Endothelial cell (in vitro differentiated cells): ENCODE results near the gene ZNF581. TPM values are rescaled to one million over a fixed set of nuclear protein-coding genes. Genes with fewer than 3 reads are reported as not detected.

Experiments
- DNase-seq: peaks from one replicate; pipeline ENCODE4 v3.0.0; 2021; ENCODE audit warnings: low spot score
- H3K27ac Mint-ChIP-seq: one replicate; pipeline ENCODE4 v1.8.0; 2021; ENCODE audit warnings: mixed read lengths, inconsistent platforms; ENCODE audit not compliant: unreplicated experiment
- H3K27me3 Mint-ChIP-seq: one replicate; pipeline ENCODE4 v1.8.0; 2021; ENCODE audit warnings: mild to moderate bottlenecking, moderate library complexity, mixed read lengths, inconsistent platforms; ENCODE audit not compliant: unreplicated experiment
- H3K36me3 Mint-ChIP-seq: one replicate; pipeline ENCODE4 v1.8.0; 2021; ENCODE audit warnings: mild to moderate bottlenecking, low read depth, mixed read lengths, inconsistent platforms; ENCODE audit not compliant: unreplicated experiment
- H3K4me1 Mint-ChIP-seq: one replicate; pipeline ENCODE4 v1.8.0; 2021; ENCODE audit warnings: mild to moderate bottlenecking, mixed read lengths, inconsistent platforms; ENCODE audit not compliant: unreplicated experiment
- H3K4me3 Mint-ChIP-seq: one replicate; pipeline ENCODE4 v1.8.0; 2021; ENCODE audit warnings: mild to moderate bottlenecking, mixed read lengths, inconsistent platforms; ENCODE audit not compliant: unreplicated experiment
- H3K9me3 Mint-ChIP-seq: one replicate; pipeline ENCODE4 v1.8.0; 2021; ENCODE audit warnings: mixed read lengths, inconsistent platforms; ENCODE audit not compliant: unreplicated experiment
- total RNA-seq: library from RNA; stranded (reverse); fragmentation: NEBNext Ultra II Directional; extraction: Animal tissue kit (Norgen Biotek cat#: 25700); gene quantifications from one replicate; pipeline ENCODE4 v1.2.1, GENCODE V29; 2021; ENCODE audit not compliant: unreplicated experiment
- TF ChIP-seq, protein P1 (sequence below): fragments of 200-600 bp; sonication (generic); IDR thresholded peaks from one replicate; pipeline ENCODE4 v1.5.0; 2021; ENCODE audit warnings: antibody characterized with exemption; ENCODE audit not compliant: unreplicated experiment

The ZNF581 gene
- total RNA-seq, 1 donor from 2014 or later, result 47.2 TPM

DNA sequence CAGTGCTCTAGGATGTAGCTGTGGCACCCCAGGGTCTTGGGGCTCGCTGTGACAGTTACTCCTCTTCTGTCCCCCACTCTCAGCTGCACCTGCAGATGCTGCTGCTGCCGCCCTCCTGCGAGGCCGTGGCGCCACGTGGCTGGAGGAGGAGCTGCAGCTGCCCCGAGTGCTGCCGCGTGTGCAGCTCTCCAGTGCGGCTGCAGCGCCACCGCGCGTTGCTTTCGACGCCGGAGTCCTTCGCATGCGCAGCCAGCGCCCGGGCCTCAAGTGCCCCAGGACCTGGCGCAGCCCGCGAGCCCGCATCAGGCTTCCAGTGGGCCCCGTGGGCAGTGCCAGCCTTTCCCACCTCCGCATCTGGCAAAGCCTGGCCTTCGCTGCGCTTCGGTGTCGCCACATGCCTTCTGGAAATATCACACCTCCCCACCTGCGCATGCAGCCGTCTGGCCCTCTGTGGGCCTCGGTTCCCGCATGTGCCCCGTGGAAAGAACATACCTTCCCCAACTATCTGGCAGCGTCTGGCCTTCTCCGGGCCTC, 3.3 kb upstream of the ZNF581 start:
- Mint-ChIP-seq H3K27ac (peak overlapping the region; percentile 70), H3K4me1 (peaks cover 38% of the 10 kb centered on the region), H3K27me3 (peaks cover 22% of the 10 kb centered on the region), H3K9me3 (no peaks in the 10 kb centered on the region), H3K36me3 (peaks cover 26% of the 10 kb centered on the region), H3K4me3 (peak overlapping the region; percentile 91)
- no peak for DNase-seq
- TF ChIP-seq, protein P1, sequence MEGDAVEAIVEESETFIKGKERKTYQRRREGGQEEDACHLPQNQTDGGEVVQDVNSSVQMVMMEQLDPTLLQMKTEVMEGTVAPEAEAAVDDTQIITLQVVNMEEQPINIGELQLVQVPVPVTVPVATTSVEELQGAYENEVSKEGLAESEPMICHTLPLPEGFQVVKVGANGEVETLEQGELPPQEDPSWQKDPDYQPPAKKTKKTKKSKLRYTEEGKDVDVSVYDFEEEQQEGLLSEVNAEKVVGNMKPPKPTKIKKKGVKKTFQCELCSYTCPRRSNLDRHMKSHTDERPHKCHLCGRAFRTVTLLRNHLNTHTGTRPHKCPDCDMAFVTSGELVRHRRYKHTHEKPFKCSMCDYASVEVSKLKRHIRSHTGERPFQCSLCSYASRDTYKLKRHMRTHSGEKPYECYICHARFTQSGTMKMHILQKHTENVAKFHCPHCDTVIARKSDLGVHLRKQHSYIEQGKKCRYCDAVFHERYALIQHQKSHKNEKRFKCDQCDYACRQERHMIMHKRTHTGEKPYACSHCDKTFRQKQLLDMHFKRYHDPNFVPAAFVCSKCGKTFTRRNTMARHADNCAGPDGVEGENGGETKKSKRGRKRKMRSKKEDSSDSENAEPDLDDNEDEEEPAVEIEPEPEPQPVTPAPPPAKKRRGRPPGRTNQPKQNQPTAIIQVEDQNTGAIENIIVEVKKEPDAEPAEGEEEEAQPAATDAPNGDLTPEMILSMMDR, result no peak

DNA sequence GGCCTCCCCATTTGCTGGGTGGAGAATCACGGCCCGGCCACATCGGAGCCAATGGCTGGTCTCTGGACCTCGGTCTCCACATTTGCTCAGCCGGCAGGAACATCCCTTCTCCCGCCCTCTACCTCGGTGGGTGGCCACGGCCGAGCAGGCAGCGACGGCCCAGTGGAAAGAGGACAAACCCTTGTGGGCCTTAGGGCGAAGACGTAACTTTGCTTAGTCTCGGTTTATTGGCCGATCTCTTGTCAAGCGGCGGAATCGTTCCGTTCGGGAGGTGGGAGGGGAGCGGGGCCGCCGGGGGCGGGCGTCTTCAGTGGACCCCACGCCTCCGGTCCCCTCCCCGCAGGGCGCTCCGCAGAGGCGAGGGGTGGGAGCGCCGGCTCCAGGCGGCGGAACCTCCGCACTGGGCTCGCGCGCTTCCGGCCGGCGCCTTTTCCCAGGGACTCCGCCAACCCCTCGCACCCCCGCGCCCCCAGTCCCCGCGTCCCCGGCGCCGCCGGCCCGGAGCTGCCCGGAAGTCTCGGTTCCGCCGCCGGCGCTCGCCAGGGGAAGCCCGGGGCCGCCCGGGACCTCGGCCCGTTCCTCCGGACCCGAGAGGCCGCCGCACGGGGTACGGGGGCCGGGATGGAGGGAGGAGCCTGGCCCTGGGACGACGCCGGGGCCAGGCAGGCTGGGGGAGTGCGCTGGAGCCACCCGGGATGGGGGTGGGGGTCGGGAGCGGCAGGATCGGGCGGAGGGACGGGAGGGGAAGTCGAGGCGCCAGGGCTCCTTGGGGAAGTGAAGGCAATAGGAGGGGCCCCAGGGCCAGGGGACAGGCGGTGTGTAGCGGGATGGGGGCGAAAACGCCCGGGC, 2.6 kb upstream of the ZNF581 start, which contains the start of gene ZNF580:
Gene ZNF580, plus strand, starts transcription at position 426 of the 849 bp plus-strand sequence. CDS start 1,507 bp downstream, outside the sequence.
- H3K27me3 Mint-ChIP-seq, result peaks cover 24% of the 10 kb centered on the region
- peak within 1 kb of the TSS; percentile 70 for H3K27ac Mint-ChIP-seq
- H3K9me3 Mint-ChIP-seq, result no peaks in the 10 kb centered on the region
- peak; percentile 49 for DNase-seq
- peaks cover 37% of the 10 kb centered on the region for H3K4me1 Mint-ChIP-seq
- peaks cover 26% of the 10 kb centered on the region for H3K36me3 Mint-ChIP-seq
- TF ChIP-seq, protein P1, result no peak
- H3K4me3 Mint-ChIP-seq, result peak within 1 kb of the TSS; percentile 93

GRCh38 chr19:55641426-55642152, 1.9 kb upstream of the ZNF581 start:
- TF ChIP-seq, protein P1, result no peak
- Mint-ChIP-seq H3K4me3 (peak overlapping the region; percentile 93), H3K36me3 (peaks cover 24% of the 10 kb centered on the region), H3K27ac (peak overlapping the region; percentile 76), H3K27me3 (peaks cover 22% of the 10 kb centered on the region), H3K9me3 (no peaks in the 10 kb centered on the region), H3K4me1 (peaks cover 29% of the 10 kb centered on the region)
- no peak for DNase-seq

DNA sequence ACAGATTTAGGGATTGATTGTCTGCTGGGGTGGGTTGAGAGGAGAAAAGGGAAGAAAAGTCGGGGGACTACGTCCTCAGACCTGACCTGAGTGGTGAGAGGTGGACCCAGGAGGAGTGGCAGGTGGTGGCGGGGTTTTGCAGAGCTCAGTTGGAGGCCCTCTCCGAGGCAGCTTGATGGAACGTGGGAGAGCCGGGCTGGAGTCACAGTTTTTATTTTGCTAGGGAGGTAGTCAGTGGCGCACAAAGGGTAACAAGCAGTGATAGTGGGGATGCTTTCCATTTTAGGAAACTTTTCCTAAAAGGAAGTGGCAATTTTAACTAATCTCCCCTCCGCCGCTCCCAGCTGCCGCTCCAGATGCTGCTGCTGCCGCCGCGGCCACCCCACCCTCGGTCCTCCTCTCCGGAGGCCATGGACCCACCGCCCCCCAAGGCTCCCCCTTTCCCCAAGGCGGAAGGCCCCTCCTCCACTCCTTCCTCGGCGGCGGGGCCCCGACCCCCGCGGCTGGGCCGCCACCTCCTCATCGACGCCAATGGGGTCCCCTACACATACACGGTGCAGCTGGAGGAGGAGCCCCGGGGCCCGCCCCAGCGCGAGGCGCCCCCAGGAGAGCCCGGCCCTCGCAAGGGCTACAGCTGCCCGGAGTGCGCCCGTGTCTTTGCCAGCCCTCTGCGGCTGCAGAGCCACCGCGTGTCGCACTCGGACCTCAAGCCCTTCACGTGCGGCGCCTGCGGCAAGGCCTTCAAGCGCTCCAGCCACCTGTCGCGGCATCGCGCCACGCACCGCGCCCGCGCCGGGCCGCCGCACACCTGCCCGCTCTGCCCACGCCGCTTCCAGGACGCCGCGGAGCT, 1.1 kb upstream of the ZNF581 start:
- Mint-ChIP-seq H3K27me3 (peaks cover 28% of the 10 kb centered on the region), H3K9me3 (no peaks in the 10 kb centered on the region), H3K4me3 (peak overlapping the region; percentile 93), H3K36me3 (peaks cover 31% of the 10 kb centered on the region), H3K27ac (peak overlapping the region; percentile 76), H3K4me1 (peaks cover 31% of the 10 kb centered on the region)
- TF ChIP-seq, protein P1, result no peak
- DNase-seq, result no peak
